Thoracic aorta (tissue), 2 donors: ENCODE results near the gene SH3BGRL. TPM values are rescaled to one million over a fixed set of nuclear protein-coding genes. Genes with fewer than 3 reads are reported as not detected.

Experiments
- ATAC-seq: fragments of 150-250 bp; one replicate; pipeline ENCODE4 v1.8.0; 2017; ENCODE audit warnings: low read depth; ENCODE audit not compliant: insufficient number of reproducible peaks, low FRiP score
- DNase-seq: peaks from one replicate; pipeline ENCODE4 v3.0.0-alpha.2; 2020; ENCODE audit warnings: low spot score
- H3K27ac ChIP-seq, 2 donors: fragments of 200-600 bp; sonication (generic); 1 replicate in 1 of 2; 2 replicates in 1 of 2; pipeline ENCODE4 v1.5.1; 2016; ENCODE audit warnings: mild to moderate bottlenecking in 2 of 2, moderate library complexity in 2 of 2
- H3K27me3 ChIP-seq: fragments of 200-600 bp; sonication (generic); replicated peaks from 2 replicates; pipeline ENCODE4 v1.6.0; 2016; ENCODE audit warnings: mild to moderate bottlenecking; ENCODE audit not compliant: insufficient read depth
- H3K36me3 ChIP-seq: fragments of 200-600 bp; sonication (generic); one replicate; pipeline ENCODE4 v1.5.1; 2016
- H3K4me1 ChIP-seq, 2 donors: fragments of 200-600 bp; sonication (generic); 1 replicate in 1 of 2; 2 replicates in 1 of 2; pipeline versions ENCODE4 v1.5.1 to v1.6.0; 2016; ENCODE audit warnings: low read depth in 2 of 2, mild to moderate bottlenecking in 1 of 2; ENCODE audit not compliant: control insufficient read depth in 1 of 2
- H3K4me3 ChIP-seq: fragments of 200-600 bp; sonication (generic); 2 replicates; pipeline ENCODE4 v1.5.1; 2016; ENCODE audit warnings: mild to moderate bottlenecking
- H3K9me3 ChIP-seq: fragments of 200-600 bp; sonication (generic); 2 replicates; pipeline ENCODE4 v1.5.1; 2016
- total RNA-seq, 2 donors: library from RNA; depleted of rRNA; stranded (reverse); fragments of >200 nt; gene quantifications; one replicate each; pipeline versions ENCODE4 v1.1.0 to v1.2.3, GENCODE V29; 2016
- TF ChIP-seq, protein P1 (sequence below): fragments of 200-600 bp; sonication (generic); IDR thresholded peaks from one replicate; pipeline ENCODE4 v1.5.1; 2019; ENCODE audit warnings: antibody characterized with exemption

Gene SH3BGRL
- total RNA-seq, 2 donors from 2014 or later, result 196 to 218 TPM

DNA sequence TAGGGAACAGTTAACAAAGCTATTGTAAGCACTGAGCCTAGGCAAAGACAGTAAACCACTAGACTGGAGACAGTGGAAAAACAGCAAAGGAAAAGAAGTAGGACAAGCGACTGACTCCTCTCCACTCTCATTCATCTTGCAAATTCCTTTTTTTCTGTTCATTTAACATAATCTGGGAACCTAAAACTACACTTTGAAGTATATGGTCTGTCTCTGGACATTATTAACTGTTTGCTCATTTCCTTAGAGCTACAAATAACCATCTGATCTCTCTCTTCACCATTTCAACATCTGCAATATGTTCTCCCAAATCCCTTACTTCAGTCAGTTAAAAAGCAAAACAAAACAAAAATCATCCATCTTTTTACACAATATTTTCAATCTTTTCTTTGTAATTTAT, 831 bp upstream of the SH3BGRL start:
- Histone ChIP-seq H3K4me1 (no peaks in the 10 kb centered on the region), H3K4me3 (peak overlapping the region; percentile 77), H3K27me3 (no peaks in the 10 kb centered on the region), H3K36me3 (no peaks in the 10 kb centered on the region), H3K27ac (peak overlapping the region; percentile 77 to 81), H3K9me3 (no peaks in the 10 kb centered on the region)
- TF ChIP-seq, protein P1, sequence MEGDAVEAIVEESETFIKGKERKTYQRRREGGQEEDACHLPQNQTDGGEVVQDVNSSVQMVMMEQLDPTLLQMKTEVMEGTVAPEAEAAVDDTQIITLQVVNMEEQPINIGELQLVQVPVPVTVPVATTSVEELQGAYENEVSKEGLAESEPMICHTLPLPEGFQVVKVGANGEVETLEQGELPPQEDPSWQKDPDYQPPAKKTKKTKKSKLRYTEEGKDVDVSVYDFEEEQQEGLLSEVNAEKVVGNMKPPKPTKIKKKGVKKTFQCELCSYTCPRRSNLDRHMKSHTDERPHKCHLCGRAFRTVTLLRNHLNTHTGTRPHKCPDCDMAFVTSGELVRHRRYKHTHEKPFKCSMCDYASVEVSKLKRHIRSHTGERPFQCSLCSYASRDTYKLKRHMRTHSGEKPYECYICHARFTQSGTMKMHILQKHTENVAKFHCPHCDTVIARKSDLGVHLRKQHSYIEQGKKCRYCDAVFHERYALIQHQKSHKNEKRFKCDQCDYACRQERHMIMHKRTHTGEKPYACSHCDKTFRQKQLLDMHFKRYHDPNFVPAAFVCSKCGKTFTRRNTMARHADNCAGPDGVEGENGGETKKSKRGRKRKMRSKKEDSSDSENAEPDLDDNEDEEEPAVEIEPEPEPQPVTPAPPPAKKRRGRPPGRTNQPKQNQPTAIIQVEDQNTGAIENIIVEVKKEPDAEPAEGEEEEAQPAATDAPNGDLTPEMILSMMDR, result no peak
- DNase-seq, result no peak
- no peak for ATAC-seq

DNA sequence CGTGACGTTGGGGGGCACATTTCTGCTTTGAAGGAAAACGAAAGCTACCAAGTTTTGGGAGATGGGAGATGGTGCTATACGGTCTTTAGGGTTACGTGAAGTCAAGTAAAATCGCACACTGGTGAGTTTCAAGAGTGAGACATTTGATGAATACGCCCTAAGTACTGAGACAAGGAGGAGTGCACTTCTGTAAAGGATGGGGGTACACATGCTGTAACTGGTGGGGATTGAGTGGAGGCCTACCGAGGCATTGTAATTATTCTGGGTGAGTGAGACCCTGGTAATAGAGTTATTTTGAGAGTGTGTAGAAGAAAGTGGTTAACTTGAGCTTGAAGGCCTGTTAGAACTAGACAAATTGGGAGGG, 536 bp downstream of the SH3BGRL start:
- TF ChIP-seq, protein P1, result no peak
- ATAC-seq (no peak), DNase-seq (no peak)
- H3K4me3 ChIP-seq, result peak overlapping the region; percentile 77
- peaks cover 0 to 3% of the 10 kb centered on the region in 2 donors for H3K4me1 ChIP-seq
- no peaks in the 10 kb centered on the region for H3K36me3 ChIP-seq
- H3K9me3 ChIP-seq, result no peaks in the 10 kb centered on the region
- peak overlapping the region; percentile 77 to 81 for H3K27ac ChIP-seq
- H3K27me3 ChIP-seq, result no peaks in the 10 kb centered on the region

DNA sequence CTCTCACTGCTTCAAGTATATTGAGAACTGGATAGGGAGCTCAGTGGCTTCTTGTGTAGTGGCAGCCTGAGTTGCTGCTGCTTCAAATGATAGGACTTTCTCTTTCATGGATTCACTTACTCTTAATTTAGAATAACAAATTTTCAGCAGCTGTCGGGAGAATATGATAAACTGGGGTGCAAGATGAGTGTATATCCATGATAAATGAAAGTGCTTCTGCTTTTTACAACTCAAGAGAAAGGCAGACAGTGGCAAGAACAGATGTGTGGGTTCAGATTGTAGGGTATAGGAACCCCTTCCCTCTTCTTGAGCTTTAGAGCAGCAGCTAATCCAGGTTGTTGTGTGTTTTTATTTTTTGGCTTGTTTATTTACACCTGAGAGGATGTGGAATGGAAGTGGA, 1.0 kb downstream of the SH3BGRL start:
- TF ChIP-seq, protein P1, result no peak
- H3K27me3 ChIP-seq, result no peaks in the 10 kb centered on the region

DNA sequence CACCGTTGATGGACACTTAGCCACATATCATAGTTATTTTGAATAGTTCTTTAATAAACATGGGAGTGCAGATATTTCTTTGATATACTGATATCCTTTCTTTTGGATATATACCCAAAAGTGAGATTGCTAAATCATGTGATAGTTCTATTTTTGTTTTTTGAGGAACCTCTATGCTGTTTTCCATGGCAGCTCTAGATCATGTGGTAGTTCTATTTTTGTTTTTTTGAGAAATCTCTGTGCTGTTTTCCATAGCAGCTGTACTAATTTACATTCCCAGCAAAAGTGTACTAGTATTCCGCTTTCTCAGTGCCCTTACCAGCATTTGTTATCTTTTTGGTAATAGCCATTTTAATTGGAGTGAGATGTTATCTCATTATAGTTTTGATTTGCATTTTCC, 3.6 kb downstream of the SH3BGRL start:
- ATAC-seq, result no peak
- Histone ChIP-seq H3K27ac (no peak overlapping the region), H3K4me1 (peaks cover 0 to 3% of the 10 kb centered on the region in 2 donors), H3K36me3 (no peaks in the 10 kb centered on the region), H3K9me3 (no peaks in the 10 kb centered on the region), H3K27me3 (no peaks in the 10 kb centered on the region), H3K4me3 (no peak overlapping the region)
- TF ChIP-seq, protein P1, result no peak
- DNase-seq, result no peak

More for the DNA sequence above, 1.0 kb downstream of the SH3BGRL start:
- no peaks in the 10 kb centered on the region for H3K9me3 ChIP-seq
- H3K27ac ChIP-seq, result peak overlapping the region; percentile 77 to 81
- peak overlapping the region; percentile 77 for H3K4me3 ChIP-seq
- H3K4me1 ChIP-seq, result peaks cover 0 to 3% of the 10 kb centered on the region in 2 donors
- no peaks in the 10 kb centered on the region for H3K36me3 ChIP-seq
- ATAC-seq (no peak), DNase-seq (no peak)

DNA sequence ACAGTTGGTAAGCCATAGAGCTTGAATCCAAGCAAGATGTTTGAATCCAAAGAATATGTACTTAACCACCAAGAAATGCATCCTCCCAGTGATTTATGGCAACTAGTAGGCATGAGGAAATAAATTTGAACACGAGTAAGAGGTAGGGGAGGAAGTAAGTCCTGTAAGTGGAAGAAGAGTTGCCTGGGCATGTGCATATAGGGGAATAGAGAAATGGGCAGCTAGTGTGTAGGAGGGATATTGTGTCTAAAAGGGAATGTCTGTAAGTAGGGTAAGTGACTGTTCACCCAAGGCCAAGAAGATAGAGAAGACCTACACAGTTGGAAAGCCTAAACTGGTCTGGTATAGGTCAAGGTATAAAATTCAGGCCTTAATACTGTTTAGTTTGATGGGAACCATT, 4.6 kb downstream of the SH3BGRL start:
- DNase-seq (no peak), ATAC-seq (no peak)
- TF ChIP-seq, protein P1, result no peak
- Histone ChIP-seq H3K4me3 (no peak overlapping the region), H3K27ac (no peak overlapping the region), H3K27me3 (no peaks in the 10 kb centered on the region), H3K4me1 (peaks cover 0 to 3% of the 10 kb centered on the region in 2 donors), H3K9me3 (no peaks in the 10 kb centered on the region), H3K36me3 (no peaks in the 10 kb centered on the region)
